ENCODE measurements around the gene PGAM4.
"Not testable (repeated sequence)": the region's sequence is repeated elsewhere in the genome, so short reads cannot be mapped to it uniquely, and the experiment has no call there.

The PGAM4 gene

DNA sequence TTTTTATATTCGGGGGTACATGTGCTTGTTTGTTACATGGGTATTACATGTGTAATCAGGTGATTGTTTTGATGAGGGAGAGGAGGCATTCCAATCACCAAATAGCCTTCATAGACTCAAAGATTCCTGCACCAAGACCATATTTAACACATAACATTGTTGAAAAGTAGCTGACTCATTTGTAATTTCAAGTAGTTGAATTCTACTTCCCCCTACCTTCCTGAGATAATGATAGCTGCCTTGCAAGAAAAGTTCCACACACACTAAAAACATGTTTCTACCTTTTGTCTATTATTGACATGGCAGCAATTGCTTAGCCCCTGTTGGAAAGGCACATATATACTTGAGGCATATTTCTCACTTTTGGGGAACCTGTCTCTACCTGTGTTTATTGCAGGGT is 16.1 kb downstream of the PGAM4 start:
- Histone ChIP-seq H3K9me3 (ENCODE audit: control insufficient read depth, insufficient read depth, low read length) (no peaks in the 10 kb centered on the region), H3K36me3 (ENCODE audit: control insufficient read depth, insufficient read depth, low read length) (no peaks in the 10 kb centered on the region), H3K27me3 (ENCODE audit: control insufficient read depth, insufficient read depth, low read length) (no peaks in the 10 kb centered on the region), H3K4me1 (ENCODE audit: control insufficient read depth, insufficient read depth, low read length) (no peaks in the 10 kb centered on the region), H3K9ac (ENCODE audit: low read depth, low read length) (no peak overlapping the region), H3K4me3 (ENCODE audit: low read depth, low read length) (no peak overlapping the region)

DNA sequence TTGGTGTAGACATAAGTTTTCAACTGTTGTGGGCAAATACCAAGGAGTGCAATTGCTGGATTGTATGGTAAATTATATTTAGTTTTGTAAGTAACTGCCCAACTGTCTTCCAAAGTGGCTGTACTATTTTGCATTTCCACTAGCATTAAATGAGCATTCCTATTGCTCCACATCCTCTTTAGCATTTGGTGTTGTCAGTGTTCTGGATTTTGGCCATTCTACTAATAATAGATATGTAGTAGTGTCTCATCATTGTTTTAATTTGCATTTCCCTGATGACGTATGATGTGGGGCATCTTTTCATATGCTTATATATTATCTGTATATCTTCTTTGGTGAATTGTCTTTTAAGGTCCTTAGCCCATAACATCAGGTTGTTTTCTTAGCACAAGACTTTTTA is 17.3 kb downstream of the PGAM4 start:
- Histone ChIP-seq H3K4me1 (ENCODE audit: control insufficient read depth, insufficient read depth, low read length) (no peaks in the 10 kb centered on the region), H3K27me3 (ENCODE audit: control insufficient read depth, insufficient read depth, low read length) (no peaks in the 10 kb centered on the region), H3K36me3 (ENCODE audit: control insufficient read depth, insufficient read depth, low read length) (no peaks in the 10 kb centered on the region), H3K9me3 (ENCODE audit: control insufficient read depth, insufficient read depth, low read length) (no peaks in the 10 kb centered on the region), H3K4me3 (ENCODE audit: low read depth, low read length) (no peak overlapping the region), H3K9ac (ENCODE audit: low read depth, low read length) (no peak overlapping the region)

DNA sequence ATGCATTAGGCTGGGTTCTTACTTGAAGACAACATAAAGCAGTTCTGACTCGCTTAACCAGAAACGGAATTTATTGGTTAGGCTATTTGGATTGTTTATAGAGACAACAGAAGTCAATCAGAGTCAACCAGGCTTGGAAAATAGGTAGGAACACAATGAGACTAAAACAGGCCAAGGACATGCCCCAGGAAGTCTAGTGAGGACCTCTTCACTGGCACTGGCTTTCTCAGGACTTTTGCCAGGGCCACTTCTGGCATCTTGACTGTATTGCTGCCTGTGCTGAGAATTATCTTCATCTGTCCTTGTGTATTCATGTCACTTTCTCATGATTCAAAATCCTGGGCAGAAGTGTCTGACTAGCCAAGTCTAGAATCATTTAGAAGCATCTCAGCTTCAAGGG is 19.6 kb downstream of the PGAM4 start:
- Histone ChIP-seq H3K27me3 (ENCODE audit: control insufficient read depth, insufficient read depth, low read length) (no peaks in the 10 kb centered on the region), H3K9me3 (ENCODE audit: control insufficient read depth, insufficient read depth, low read length) (no peaks in the 10 kb centered on the region), H3K4me3 (ENCODE audit: low read depth, low read length) (no peak overlapping the region), H3K4me1 (ENCODE audit: control insufficient read depth, insufficient read depth, low read length) (no peaks in the 10 kb centered on the region), H3K9ac (ENCODE audit: low read depth, low read length) (no peak overlapping the region), H3K36me3 (ENCODE audit: control insufficient read depth, insufficient read depth, low read length) (no peaks in the 10 kb centered on the region)

DNA sequence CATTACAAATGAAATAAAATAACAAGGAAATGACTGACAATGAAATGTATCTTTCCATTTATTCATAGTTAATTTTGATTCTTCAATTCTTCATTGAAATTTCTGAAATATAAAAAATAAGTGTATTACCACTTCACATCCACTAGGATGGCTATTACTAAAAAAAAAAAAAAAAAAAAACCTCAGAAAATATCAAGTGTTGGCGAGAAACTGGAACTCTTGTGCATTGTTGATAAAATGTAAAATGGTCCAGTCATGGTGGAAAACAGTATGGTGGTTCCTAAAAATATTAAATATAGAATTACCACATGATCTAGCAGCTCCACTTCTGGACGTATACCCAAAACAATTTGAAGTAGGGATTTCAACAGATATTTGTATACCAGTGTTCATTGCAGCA is 22.9 kb downstream of the PGAM4 start:
- Histone ChIP-seq H3K9me3 (ENCODE audit: control insufficient read depth, insufficient read depth, low read length) (no peaks in the 10 kb centered on the region), H3K27me3 (ENCODE audit: control insufficient read depth, insufficient read depth, low read length) (no peaks in the 10 kb centered on the region), H3K9ac (ENCODE audit: low read depth, low read length) (no peak overlapping the region), H3K36me3 (ENCODE audit: control insufficient read depth, insufficient read depth, low read length) (no peaks in the 10 kb centered on the region), H3K4me3 (ENCODE audit: low read depth, low read length) (no peak overlapping the region), H3K4me1 (ENCODE audit: control insufficient read depth, insufficient read depth, low read length) (no peaks in the 10 kb centered on the region)

DNA sequence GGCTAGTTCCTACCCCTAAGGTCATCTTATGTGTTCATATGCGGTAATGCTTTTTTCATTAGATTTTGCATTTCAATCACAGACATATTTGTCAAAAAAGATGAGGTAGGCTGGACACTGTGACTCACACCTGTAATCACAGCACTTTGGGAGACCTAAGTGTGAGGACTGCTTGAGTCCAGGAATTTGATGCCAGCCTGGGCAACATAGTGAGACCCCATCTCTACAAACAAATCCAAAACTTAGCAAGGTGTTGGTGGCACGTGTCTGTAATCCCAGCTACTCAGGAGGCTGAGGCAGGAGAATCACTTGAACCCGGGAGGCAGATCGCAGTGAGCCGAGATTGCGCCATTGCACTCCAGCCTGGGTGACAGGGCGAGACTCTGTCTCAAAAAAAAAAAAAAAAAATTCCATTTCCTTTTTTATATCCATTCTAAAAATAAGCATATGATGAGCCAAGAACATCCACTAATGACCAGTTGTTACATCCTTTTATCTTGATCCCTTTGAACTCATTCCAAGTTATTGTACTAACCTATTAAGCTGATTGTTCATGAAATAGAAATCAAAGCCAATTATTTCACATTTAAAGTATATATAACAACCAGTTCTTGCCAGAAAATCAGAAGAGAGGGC is 23.4 kb downstream of the PGAM4 start:
- no peaks in the 10 kb centered on the region for H3K27me3 ChIP-seq (ENCODE audit: control insufficient read depth, insufficient read depth, low read length)
- H3K36me3 ChIP-seq (ENCODE audit: control insufficient read depth, insufficient read depth, low read length), result no peaks in the 10 kb centered on the region
- no peaks in the 10 kb centered on the region for H3K9me3 ChIP-seq (ENCODE audit: control insufficient read depth, insufficient read depth, low read length)
- no peak overlapping the region for H3K9ac ChIP-seq (ENCODE audit: low read depth, low read length)
- no peaks in the 10 kb centered on the region for H3K4me1 ChIP-seq (ENCODE audit: control insufficient read depth, insufficient read depth, low read length)
- H3K4me3 ChIP-seq (ENCODE audit: low read depth, low read length), result no peak overlapping the region

DNA sequence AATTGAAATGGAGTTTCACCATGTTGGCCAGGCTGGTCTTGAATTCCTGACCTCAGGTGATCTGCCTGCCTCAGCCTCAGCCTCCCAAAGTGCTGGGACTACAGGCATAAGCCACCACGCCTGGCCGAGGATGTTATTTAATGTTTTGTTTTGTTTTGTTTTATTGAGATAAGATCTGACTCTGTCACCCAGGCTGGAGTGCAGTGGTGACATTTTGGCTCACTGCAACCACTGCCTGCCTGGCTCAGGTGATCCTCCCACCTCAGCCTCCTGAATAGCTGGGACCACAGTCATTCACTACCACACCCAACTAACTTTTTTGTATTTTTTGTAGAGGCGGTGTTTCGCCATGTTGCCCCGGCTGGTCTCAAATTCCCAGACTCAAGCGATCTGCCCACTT is 24.4 kb downstream of the PGAM4 start:
- H3K9ac ChIP-seq (ENCODE audit: low read depth, low read length); H3K27me3 ChIP-seq (ENCODE audit: control insufficient read depth, insufficient read depth, low read length); H3K4me3 ChIP-seq (ENCODE audit: low read depth, low read length); H3K4me1 ChIP-seq (ENCODE audit: control insufficient read depth, insufficient read depth, low read length); H3K9me3 ChIP-seq (ENCODE audit: control insufficient read depth, insufficient read depth, low read length); H3K36me3 ChIP-seq (ENCODE audit: control insufficient read depth, insufficient read depth, low read length): not testable (repeated sequence)

DNA sequence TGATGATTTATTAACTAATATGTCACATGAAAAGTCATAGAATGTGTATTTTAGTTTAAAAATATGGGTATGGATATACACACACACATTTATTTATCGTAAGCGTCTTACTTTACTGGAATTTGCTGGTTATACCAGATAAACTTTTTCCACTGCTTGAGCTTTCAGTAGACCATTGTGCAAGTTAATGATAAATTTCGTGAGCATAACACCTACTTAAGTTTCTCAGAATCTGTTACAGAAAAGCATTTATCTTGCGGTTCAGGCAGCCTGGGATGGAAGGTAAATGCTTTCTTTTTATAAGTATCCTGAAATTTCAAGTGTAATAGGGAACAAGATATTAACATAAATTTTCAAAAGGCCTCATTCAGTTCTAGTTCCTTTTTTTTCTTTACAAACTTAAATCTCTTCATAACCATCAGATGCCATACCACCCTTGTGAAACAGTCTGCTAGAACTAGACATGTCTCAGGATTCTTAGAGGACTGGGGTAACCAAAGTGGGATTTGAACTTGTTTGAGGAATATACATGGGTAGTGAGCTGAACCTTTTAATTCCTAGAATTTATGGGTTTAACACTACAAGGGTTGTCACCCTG is 31.3 kb downstream of the PGAM4 start:
- Histone ChIP-seq H3K27me3 (ENCODE audit: control insufficient read depth, insufficient read depth, low read length) (no peaks in the 10 kb centered on the region), H3K36me3 (ENCODE audit: control insufficient read depth, insufficient read depth, low read length) (no peaks in the 10 kb centered on the region), H3K9me3 (ENCODE audit: control insufficient read depth, insufficient read depth, low read length) (no peaks in the 10 kb centered on the region), H3K9ac (ENCODE audit: low read depth, low read length) (no peak overlapping the region), H3K4me1 (ENCODE audit: control insufficient read depth, insufficient read depth, low read length) (no peaks in the 10 kb centered on the region), H3K4me3 (ENCODE audit: low read depth, low read length) (no peak overlapping the region)

DNA sequence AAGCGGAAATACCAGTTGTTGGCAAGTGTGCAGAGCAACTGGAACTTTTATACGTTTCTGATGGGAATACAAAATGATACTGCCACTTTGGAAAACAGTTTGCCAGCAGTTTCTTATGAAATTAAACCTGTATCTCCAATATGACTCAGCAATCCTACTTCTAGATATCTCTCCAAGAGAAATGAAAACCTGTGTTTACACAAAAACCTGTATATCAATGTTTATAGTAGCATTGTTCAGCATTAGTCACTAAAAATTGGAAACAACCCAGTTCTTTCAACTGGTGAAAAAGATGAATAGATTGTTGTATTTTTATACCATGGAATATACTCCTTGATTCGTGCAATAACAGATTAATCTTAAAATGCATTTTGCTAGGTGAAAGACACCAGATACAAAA is 32.1 kb downstream of the PGAM4 start:
- Histone ChIP-seq H3K27me3 (ENCODE audit: control insufficient read depth, insufficient read depth, low read length) (no peaks in the 10 kb centered on the region), H3K9me3 (ENCODE audit: control insufficient read depth, insufficient read depth, low read length) (no peaks in the 10 kb centered on the region), H3K4me1 (ENCODE audit: control insufficient read depth, insufficient read depth, low read length) (no peaks in the 10 kb centered on the region), H3K9ac (ENCODE audit: low read depth, low read length) (no peak overlapping the region), H3K36me3 (ENCODE audit: control insufficient read depth, insufficient read depth, low read length) (no peaks in the 10 kb centered on the region), H3K4me3 (ENCODE audit: low read depth, low read length) (no peak overlapping the region)

DNA sequence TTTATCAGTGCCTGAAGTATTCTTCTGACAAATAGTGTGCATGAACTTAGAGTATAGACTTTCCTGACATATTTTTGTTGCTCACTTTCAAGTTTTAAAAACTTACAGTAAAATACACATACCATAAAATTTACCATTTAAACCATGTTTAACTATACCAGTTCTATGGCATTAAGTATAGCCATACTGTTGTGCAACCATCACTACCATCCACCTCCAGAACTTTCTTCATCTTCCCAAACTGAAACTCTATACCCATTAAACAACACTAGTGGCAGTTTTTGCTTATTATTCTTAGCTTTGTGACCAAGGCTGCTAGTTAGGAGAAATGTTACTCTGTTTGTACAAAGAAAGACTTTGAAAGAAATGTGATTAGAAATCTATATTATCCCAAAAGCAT is 33.1 kb downstream of the PGAM4 start:
- no peaks in the 10 kb centered on the region for H3K9me3 ChIP-seq (ENCODE audit: control insufficient read depth, insufficient read depth, low read length)
- H3K4me3 ChIP-seq (ENCODE audit: low read depth, low read length), result no peak overlapping the region
- no peaks in the 10 kb centered on the region for H3K4me1 ChIP-seq (ENCODE audit: control insufficient read depth, insufficient read depth, low read length)
- no peak overlapping the region for H3K9ac ChIP-seq (ENCODE audit: low read depth, low read length)
- H3K27me3 ChIP-seq (ENCODE audit: control insufficient read depth, insufficient read depth, low read length), result no peaks in the 10 kb centered on the region
- no peaks in the 10 kb centered on the region for H3K36me3 ChIP-seq (ENCODE audit: control insufficient read depth, insufficient read depth, low read length)

DNA sequence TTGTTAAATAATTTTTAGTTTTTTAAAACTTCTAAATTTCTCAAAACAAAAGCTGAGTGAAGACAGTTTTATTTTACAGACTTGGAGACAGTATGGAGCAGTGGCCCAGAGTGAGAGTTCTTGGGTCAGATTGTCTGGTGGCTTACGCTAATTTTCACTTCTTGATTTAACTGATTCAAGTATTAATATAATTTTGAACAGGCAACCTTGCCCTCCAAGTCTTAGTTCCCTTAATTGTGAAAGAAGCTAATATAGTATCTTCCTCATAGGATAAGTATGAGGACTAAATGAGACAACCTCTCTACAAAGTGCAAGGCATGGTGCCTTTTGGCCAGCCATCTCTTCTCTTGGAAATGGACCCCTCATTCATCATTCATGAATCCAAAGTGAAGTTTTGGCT is 33.6 kb downstream of the PGAM4 start:
- Histone ChIP-seq H3K4me1 (ENCODE audit: control insufficient read depth, insufficient read depth, low read length) (no peaks in the 10 kb centered on the region), H3K4me3 (ENCODE audit: low read depth, low read length) (no peak overlapping the region), H3K9me3 (ENCODE audit: control insufficient read depth, insufficient read depth, low read length) (no peaks in the 10 kb centered on the region), H3K36me3 (ENCODE audit: control insufficient read depth, insufficient read depth, low read length) (no peaks in the 10 kb centered on the region), H3K9ac (ENCODE audit: low read depth, low read length) (no peak overlapping the region), H3K27me3 (ENCODE audit: control insufficient read depth, insufficient read depth, low read length) (no peaks in the 10 kb centered on the region)

DNA sequence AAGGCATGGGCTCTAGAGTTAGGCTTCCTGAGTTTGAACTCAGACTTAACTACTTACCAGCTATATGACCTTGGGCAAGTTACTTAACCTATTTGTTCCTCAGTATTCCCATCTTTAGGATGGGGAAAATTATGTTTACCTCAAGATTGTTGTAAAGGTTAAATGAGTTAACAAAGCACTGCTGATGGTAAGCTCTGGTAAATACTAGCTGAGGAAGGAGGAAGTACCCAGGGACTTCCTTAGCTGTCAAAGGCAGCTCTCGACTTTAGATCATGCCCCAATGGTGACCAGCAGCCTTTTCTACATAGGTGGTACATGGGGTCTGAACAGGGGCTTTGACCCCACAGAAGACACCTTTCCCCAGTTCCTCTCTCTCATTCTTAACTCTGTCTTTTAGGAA is 38.9 kb downstream of the PGAM4 start:
- Histone ChIP-seq H3K4me1 (ENCODE audit: control insufficient read depth, insufficient read depth, low read length) (no peaks in the 10 kb centered on the region), H3K4me3 (ENCODE audit: low read depth, low read length) (no peak overlapping the region), H3K27me3 (ENCODE audit: control insufficient read depth, insufficient read depth, low read length) (no peaks in the 10 kb centered on the region), H3K9ac (ENCODE audit: low read depth, low read length) (no peak overlapping the region), H3K36me3 (ENCODE audit: control insufficient read depth, insufficient read depth, low read length) (no peaks in the 10 kb centered on the region), H3K9me3 (ENCODE audit: control insufficient read depth, insufficient read depth, low read length) (no peaks in the 10 kb centered on the region)

DNA sequence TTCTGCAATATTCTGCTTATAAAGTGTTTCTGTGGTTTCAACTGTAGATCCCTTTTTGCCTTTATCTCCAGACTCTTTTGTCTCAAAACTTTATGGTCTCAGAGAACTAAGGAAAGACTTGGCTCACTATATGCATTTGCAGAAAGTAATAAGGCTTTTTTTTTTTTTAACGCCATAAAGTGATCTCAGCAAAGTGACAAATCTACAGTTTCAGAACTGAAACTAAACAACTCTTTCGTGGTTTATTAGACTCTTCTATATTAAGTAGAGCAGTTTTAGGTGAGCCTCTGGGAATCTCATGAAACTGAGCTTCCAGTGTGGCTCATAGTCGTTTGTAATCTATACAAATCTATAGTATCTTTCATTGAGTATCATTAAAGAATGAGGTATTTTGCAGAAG is 43.7 kb downstream of the PGAM4 start:
- no peak overlapping the region for H3K9ac ChIP-seq (ENCODE audit: low read depth, low read length)
- no peaks in the 10 kb centered on the region for H3K36me3 ChIP-seq (ENCODE audit: control insufficient read depth, insufficient read depth, low read length)
- H3K4me3 ChIP-seq (ENCODE audit: low read depth, low read length), result no peak overlapping the region
- H3K9me3 ChIP-seq (ENCODE audit: control insufficient read depth, insufficient read depth, low read length), result no peaks in the 10 kb centered on the region
- no peaks in the 10 kb centered on the region for H3K27me3 ChIP-seq (ENCODE audit: control insufficient read depth, insufficient read depth, low read length)
- H3K4me1 ChIP-seq (ENCODE audit: control insufficient read depth, insufficient read depth, low read length), result no peaks in the 10 kb centered on the region

Measured in iPS-15b (cell line).